ENCODE measurements around the gene LAMA3.

DNA sequence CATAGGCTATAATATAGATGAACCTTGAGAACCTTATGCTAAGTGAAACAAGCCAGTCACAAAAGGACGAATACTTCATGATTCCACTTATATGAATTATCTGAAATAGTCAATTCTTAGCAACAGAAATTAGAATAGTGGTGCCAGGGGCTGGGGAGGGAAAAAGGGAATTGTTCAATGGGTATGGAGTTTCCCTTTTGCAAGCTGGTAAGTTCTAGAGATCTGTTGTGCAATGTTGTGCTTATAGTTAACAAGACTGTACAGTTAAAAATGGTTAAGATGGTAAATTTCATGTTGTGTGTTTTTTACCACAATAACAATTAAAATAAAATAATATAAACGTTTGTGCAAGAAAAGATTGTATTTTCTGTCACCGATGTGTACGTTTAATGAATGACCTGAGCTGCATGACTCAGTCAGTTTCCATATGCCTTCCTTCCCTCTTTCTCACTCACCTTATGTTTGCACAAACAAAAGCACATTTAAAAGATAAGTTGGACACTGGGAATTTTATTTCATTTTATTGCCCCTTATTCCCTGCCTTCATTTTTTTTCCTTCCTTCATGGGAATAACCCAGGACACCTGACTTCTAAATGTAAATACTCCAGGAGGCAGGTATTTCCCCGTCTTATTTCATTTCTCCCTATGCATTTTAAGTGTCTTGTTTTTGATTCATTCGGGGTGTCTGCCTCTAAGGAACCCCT lies 181.6 kb downstream of the LAMA3 start:
- TF ChIP-seq, protein P1, sequence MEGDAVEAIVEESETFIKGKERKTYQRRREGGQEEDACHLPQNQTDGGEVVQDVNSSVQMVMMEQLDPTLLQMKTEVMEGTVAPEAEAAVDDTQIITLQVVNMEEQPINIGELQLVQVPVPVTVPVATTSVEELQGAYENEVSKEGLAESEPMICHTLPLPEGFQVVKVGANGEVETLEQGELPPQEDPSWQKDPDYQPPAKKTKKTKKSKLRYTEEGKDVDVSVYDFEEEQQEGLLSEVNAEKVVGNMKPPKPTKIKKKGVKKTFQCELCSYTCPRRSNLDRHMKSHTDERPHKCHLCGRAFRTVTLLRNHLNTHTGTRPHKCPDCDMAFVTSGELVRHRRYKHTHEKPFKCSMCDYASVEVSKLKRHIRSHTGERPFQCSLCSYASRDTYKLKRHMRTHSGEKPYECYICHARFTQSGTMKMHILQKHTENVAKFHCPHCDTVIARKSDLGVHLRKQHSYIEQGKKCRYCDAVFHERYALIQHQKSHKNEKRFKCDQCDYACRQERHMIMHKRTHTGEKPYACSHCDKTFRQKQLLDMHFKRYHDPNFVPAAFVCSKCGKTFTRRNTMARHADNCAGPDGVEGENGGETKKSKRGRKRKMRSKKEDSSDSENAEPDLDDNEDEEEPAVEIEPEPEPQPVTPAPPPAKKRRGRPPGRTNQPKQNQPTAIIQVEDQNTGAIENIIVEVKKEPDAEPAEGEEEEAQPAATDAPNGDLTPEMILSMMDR (IDR thresholded peaks at IDR 0.05) = no peak
- TF ChIP-seq EZH2 (IDR thresholded peaks at IDR 0.05) = no peak

Measured in neural progenitor cell (in vitro differentiated cells).